Measurements from ENCODE around the gene KAZN. TPM values are rescaled to one million over a fixed set of nuclear protein-coding genes. Genes with fewer than 3 reads are reported as not detected.

The KAZN gene
- total RNA-seq, 4 donors from 2014 or later: 0.77 to 12.3 (median 4.9) TPM

DNA sequence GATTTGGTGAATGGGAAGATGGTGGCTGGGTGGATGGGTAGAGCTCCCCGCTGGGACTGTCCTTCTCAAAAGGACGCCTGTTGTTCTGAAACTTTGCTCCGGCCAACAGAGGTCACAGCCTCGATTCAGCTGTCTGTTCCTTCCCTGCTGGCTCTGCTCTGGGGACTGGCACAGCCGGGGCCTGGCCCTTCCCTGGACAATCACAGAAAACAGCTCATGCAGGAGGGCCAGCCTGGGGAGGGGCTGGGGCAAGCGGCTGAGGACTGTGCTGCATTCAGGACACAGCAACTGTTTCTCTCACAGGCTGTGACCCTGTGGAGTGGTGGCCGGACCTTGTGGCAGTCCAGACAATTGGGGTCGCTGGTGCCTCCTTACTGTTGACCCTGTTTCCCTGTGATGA, 444.4 kb downstream of the KAZN start:
- TF ChIP-seq, protein P1, sequence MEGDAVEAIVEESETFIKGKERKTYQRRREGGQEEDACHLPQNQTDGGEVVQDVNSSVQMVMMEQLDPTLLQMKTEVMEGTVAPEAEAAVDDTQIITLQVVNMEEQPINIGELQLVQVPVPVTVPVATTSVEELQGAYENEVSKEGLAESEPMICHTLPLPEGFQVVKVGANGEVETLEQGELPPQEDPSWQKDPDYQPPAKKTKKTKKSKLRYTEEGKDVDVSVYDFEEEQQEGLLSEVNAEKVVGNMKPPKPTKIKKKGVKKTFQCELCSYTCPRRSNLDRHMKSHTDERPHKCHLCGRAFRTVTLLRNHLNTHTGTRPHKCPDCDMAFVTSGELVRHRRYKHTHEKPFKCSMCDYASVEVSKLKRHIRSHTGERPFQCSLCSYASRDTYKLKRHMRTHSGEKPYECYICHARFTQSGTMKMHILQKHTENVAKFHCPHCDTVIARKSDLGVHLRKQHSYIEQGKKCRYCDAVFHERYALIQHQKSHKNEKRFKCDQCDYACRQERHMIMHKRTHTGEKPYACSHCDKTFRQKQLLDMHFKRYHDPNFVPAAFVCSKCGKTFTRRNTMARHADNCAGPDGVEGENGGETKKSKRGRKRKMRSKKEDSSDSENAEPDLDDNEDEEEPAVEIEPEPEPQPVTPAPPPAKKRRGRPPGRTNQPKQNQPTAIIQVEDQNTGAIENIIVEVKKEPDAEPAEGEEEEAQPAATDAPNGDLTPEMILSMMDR (IDR thresholded peaks at IDR 0.05): no peak
- no peak for TF ChIP-seq POLR2A (IDR thresholded peaks at IDR 0.05)
- no peak for DNase-seq
- Histone ChIP-seq H3K4me1 (no peaks in the 10 kb centered on the region), H3K27me3 (no peaks in the 10 kb centered on the region), H3K27ac (no peak overlapping the region), H3K36me3 (no peaks in the 10 kb centered on the region), H3K9me3 (no peaks in the 10 kb centered on the region), H3K4me3 (no peak overlapping the region)
- intact Hi-C loops (cut with DNase I; ENCODE audit: low total_unique reads): no loop called here

DNA sequence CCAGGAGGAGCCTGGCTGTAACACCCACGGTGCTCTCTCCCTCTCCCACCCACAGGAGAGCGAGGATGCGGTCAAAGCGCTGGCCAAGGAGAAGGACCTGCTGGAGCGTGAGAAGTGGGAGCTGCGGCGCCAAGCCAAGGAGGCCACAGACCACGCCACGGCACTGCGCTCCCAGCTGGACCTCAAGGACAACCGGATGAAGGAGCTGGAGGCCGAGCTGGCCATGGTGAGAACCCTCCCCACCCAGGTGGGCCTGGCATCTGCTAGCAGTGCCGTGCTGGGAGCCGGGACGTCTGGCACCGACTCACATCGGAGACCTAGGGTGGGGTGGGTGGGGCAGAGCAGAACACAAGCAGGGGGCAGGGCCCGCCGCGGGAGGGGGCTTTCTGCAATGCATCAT, 445.4 kb downstream of the KAZN start:
- TF ChIP-seq, protein P1 (IDR thresholded peaks at IDR 0.05): no peak
- TF ChIP-seq POLR2A (IDR thresholded peaks at IDR 0.05): no peak
- no peaks in the 10 kb centered on the region for H3K36me3 ChIP-seq
- H3K27ac ChIP-seq: no peak overlapping the region
- no peaks in the 10 kb centered on the region for H3K9me3 ChIP-seq
- no peak overlapping the region for H3K4me3 ChIP-seq
- no peak for DNase-seq
- no peaks in the 10 kb centered on the region for H3K27me3 ChIP-seq
- intact Hi-C loops (cut with DNase I; ENCODE audit: low total_unique reads): no loop called here
- no peaks in the 10 kb centered on the region for H3K4me1 ChIP-seq

DNA sequence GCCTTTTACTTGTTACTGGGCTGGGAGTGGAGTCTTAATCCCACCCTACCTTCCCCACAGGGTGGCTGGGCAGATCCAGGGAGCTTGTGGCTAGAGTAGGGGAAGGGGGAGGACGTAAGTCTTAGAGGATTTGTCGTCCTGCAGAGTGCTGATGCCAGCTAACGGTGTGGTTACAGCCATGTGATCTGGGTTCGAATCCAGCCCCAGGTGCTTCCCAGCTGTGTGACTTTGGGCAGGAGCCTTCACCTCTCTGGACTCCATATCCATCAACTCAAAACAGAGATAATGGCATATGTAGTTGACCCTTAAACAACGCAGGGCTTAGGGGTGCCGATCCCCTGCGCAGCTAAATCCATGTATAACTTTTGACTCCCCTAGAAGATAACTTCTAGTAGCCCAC, 446.6 kb downstream of the KAZN start:
- Histone ChIP-seq H3K4me1 (no peaks in the 10 kb centered on the region), H3K27me3 (no peaks in the 10 kb centered on the region), H3K9me3 (no peaks in the 10 kb centered on the region), H3K27ac (no peak overlapping the region), H3K36me3 (no peaks in the 10 kb centered on the region), H3K4me3 (no peak overlapping the region)
- intact Hi-C loops (cut with DNase I; ENCODE audit: low total_unique reads): no loop called here
- no peak for TF ChIP-seq POLR2A (IDR thresholded peaks at IDR 0.05)
- TF ChIP-seq, protein P1 (IDR thresholded peaks at IDR 0.05): no peak
- DNase-seq: no peak

DNA sequence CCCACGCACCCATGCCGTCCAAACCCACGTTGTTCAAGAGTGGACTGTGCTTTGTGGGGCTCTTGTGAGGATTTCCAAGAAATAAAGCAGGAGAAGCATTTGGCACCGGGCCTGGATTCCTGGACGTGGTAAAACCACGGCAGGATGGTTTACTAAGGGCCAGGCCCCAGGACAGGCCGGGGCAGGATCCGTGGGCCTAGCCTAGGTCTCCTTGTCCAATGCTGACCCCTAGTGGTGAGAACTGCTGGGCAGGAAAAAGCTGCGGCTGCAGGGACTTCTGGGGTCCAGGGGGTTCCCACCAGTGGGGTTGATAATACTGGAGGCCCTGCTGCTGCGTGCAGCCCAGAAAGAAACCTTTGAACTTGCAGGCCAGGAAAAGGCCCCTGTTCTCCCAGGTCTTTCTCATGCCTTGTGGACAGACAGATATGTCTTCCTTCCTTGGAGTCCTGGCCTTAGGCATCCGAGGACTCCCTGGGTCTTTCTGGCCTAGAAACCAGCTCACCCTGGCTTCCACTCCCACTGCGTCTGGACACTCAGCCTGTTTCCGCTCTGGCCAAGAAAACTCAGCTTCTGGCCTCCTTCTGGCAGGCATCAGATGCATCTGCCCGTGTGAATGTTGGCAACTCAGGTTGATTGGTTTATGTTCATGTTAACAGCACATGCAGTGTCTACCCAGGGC, 448.1 kb downstream of the KAZN start:
- DNase-seq: peak; percentile 60 to 65
- H3K4me3 ChIP-seq: no peak overlapping the region
- TF ChIP-seq POLR2A (IDR thresholded peaks at IDR 0.05): no peak
- TF ChIP-seq, protein P1 (IDR thresholded peaks at IDR 0.05): peak; percentile 81 to 94 (median 84)
- no peaks in the 10 kb centered on the region for H3K9me3 ChIP-seq
- intact Hi-C loops (cut with DNase I; ENCODE audit: low total_unique reads): no loop called here
- no peak overlapping the region for H3K27ac ChIP-seq
- H3K27me3 ChIP-seq: no peaks in the 10 kb centered on the region
- H3K4me1 ChIP-seq: no peaks in the 10 kb centered on the region
- H3K36me3 ChIP-seq: no peaks in the 10 kb centered on the region

DNA sequence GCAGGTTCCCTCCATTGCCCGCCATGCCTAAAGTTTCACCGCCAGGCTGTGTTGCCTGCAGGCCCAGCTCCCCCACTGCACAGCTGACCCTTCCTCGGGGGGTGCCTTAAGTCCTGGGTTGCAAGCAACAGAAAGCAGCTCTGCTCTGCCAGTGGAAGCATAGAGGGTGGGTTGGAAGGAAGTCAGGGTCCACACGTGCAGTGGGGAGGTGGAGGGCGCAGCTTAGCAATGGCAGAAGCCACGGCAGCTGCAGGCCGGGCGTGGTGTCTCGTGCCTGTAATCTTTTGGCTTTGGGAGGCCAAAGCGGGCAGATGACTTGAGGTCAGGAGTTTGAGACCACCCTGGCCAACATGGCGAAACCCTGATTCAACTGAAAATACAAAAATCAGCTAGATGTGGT, 448.8 kb downstream of the KAZN start:
- no peak overlapping the region for H3K27ac ChIP-seq
- no peaks in the 10 kb centered on the region for H3K4me1 ChIP-seq
- no peak for DNase-seq
- TF ChIP-seq POLR2A (IDR thresholded peaks at IDR 0.05): no peak
- TF ChIP-seq, protein P1 (IDR thresholded peaks at IDR 0.05): no peak
- H3K9me3 ChIP-seq: no peaks in the 10 kb centered on the region
- no peaks in the 10 kb centered on the region for H3K27me3 ChIP-seq
- H3K4me3 ChIP-seq: no peak overlapping the region
- intact Hi-C loops (cut with DNase I; ENCODE audit: low total_unique reads): no loop called here
- no peaks in the 10 kb centered on the region for H3K36me3 ChIP-seq
